ENCODE measurements around the gene TUBGCP6.

The TUBGCP6 gene

DNA sequence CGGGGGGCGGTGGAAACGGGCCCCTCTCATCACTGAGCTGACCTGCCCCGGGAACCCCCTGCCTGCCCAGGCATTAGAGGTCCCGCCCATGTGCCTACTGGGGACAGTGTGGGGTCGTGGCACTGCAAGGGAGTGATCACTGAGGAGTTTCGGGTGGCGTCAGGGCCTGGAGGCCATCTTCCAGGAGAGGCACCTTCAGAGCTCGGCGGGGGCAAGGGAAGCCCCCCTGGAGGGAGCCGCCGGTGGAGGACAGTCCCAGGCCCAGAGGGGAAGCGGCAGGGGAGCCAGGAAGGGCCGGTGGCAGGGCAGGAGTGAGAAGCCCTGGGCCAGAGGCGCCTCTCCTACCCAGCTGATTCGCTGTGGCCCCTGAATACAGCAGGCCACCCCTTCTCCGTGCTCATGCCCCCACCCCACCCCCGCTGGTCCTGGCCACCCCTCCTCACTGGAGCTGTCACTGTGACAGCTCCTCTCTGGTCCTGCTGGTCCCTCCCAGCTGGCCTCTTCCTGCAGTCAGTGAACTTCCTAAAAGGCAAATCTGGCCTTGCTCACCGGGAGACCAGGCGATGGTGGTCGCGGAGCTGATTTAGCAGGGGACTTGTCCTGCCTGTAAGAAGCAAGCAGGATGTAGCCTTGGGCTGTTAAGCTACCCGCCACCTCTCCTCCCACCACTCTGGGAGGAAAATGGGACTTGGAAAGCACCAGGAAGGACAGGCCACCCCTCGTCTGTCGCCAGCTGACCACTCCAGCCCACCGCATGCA lies 27.4 kb upstream of the TUBGCP6 start:
- H3K27ac ChIP-seq (ENCODE audit: low read length), result no peak overlapping the region
- TF ChIP-seq, protein P1, sequence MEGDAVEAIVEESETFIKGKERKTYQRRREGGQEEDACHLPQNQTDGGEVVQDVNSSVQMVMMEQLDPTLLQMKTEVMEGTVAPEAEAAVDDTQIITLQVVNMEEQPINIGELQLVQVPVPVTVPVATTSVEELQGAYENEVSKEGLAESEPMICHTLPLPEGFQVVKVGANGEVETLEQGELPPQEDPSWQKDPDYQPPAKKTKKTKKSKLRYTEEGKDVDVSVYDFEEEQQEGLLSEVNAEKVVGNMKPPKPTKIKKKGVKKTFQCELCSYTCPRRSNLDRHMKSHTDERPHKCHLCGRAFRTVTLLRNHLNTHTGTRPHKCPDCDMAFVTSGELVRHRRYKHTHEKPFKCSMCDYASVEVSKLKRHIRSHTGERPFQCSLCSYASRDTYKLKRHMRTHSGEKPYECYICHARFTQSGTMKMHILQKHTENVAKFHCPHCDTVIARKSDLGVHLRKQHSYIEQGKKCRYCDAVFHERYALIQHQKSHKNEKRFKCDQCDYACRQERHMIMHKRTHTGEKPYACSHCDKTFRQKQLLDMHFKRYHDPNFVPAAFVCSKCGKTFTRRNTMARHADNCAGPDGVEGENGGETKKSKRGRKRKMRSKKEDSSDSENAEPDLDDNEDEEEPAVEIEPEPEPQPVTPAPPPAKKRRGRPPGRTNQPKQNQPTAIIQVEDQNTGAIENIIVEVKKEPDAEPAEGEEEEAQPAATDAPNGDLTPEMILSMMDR (IDR thresholded peaks at IDR 0.05; ENCODE audit: borderline replicate concordance, extremely low read depth, low read length, poor library complexity, severe bottlenecking), result no peak
- no peak for TF ChIP-seq EZH2 (IDR thresholded peaks at IDR 0.05; ENCODE audit: borderline replicate concordance, low read depth, low read length, severe bottlenecking)

GRCh38 chr22:50271519-50271970 lies 26.7 kb upstream of the TUBGCP6 start:
- DNase-seq (peak; percentile 64), ATAC-seq (ENCODE audit: insufficient read depth, low read depth) (peak; percentile 25; the same call in 1 of the 3 replicates)
- Histone ChIP-seq H3K4me1 (ENCODE audit: insufficient read depth, low read length) (peaks cover 28% of the 10 kb centered on the region), H3K9ac (ENCODE audit: low read depth, low read length) (peak overlapping the region; percentile 59; the same call in 1 of the 2 replicates), H3K27ac (ENCODE audit: low read length) (no peak overlapping the region), H3K9me3 (ENCODE audit: insufficient read depth, low read length, severe bottlenecking) (no peaks in the 10 kb centered on the region), H3K36me3 (ENCODE audit: insufficient read depth, low read length) (no peaks in the 10 kb centered on the region), H3K27me3 (ENCODE audit: insufficient read depth, low read length, poor library complexity) (peaks cover 15% of the 10 kb centered on the region), H3K4me2 (ENCODE audit: insufficient read depth, low read length) (peak overlapping the region; percentile 71), H3K4me3 (ENCODE audit: low read depth in 1 of 2, low read length in 2 of 2) (peak overlapping the region in 1 of 2 experiments; percentile 53; a peak in 2 of 4 replicates), H4K20me1 (ENCODE audit: insufficient read depth, low read length) (peaks cover 6% of the 10 kb centered on the region), H2AFZ (ENCODE audit: low read depth, low read length) (no peak overlapping the region), H3K79me2 (ENCODE audit: insufficient read depth, low read length) (no peaks in the 10 kb centered on the region)
- TF ChIP-seq EZH2 (IDR thresholded peaks at IDR 0.05; ENCODE audit: borderline replicate concordance, low read depth, low read length, severe bottlenecking), result peak; percentile 68
- TF ChIP-seq, protein P1 (IDR thresholded peaks at IDR 0.05; ENCODE audit: borderline replicate concordance, extremely low read depth, low read length, poor library complexity, severe bottlenecking), result peak; percentile 34

More for the DNA sequence above, 27.4 kb upstream of the TUBGCP6 start:
- H3K79me2 ChIP-seq (ENCODE audit: insufficient read depth, low read length), result no peaks in the 10 kb centered on the region
- H3K36me3 ChIP-seq (ENCODE audit: insufficient read depth, low read length), result no peaks in the 10 kb centered on the region
- peaks cover 28% of the 10 kb centered on the region for H3K4me1 ChIP-seq (ENCODE audit: insufficient read depth, low read length)
- peaks cover 15% of the 10 kb centered on the region for H3K27me3 ChIP-seq (ENCODE audit: insufficient read depth, low read length, poor library complexity)
- DNase-seq (no peak), ATAC-seq (ENCODE audit: insufficient read depth, low read depth) (no peak)
- H3K9me3 ChIP-seq (ENCODE audit: insufficient read depth, low read length, severe bottlenecking), result no peaks in the 10 kb centered on the region
- peaks cover 6% of the 10 kb centered on the region; the same call in 1 of the 2 replicates for H4K20me1 ChIP-seq (ENCODE audit: insufficient read depth, low read length)
- H3K4me2 ChIP-seq (ENCODE audit: insufficient read depth, low read length), result 0 out of 2 replicates have a peak overlapping the region, but pooled peaks have one; percentile 71
- no peak overlapping the region for H3K9ac ChIP-seq (ENCODE audit: low read depth, low read length)
- H3K4me3 ChIP-seq (ENCODE audit: low read depth in 1 of 2, low read length in 2 of 2), result no peak overlapping the region
- no peak overlapping the region for H2AFZ ChIP-seq (ENCODE audit: low read depth, low read length)

DNA sequence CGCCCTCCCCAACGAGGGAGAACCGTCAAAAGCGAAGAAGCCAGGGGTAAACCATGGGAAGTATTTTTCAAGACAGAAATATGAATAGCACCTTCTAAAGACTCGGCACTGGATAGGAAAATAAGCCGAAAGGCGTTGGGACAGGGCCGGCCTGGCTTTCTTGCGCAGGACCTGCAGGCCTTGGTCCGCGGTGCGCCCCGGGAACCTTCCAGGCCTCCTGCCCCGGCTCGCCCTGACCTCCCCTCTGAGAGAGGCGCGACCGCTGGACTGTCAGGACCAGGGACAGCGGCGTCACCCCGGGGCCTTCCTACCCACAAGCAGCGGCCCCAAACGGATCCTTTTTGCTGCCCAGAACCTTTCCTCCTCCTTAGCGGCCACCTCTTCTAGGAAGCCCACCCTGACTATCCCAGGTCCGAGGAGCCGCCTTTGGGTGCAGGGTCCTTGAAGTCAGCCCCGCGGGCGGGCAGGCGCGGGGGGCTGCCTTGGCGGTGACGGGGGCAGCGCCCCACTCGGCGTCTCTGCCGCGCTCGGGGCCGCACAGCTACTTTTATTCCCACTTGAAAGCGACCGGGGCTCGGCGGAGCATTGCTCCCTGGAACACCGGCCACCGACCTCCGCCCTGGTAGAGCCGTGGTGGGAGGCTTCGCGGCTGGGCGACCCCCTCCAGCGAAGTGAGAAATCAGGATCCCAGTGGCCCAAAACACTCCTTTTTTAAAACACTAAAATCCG lies 26.0 kb upstream of the TUBGCP6 start:
- H4K20me1 ChIP-seq (ENCODE audit: insufficient read depth, low read length), result peaks cover 6% of the 10 kb centered on the region
- DNase-seq (peak; percentile 71), ATAC-seq (ENCODE audit: insufficient read depth, low read depth) (peak; percentile 67)
- H3K36me3 ChIP-seq (ENCODE audit: insufficient read depth, low read length), result no peaks in the 10 kb centered on the region
- H3K27me3 ChIP-seq (ENCODE audit: insufficient read depth, low read length, poor library complexity), result peaks cover 15% of the 10 kb centered on the region
- no peaks in the 10 kb centered on the region for H3K79me2 ChIP-seq (ENCODE audit: insufficient read depth, low read length)
- peak overlapping the region; percentile 59 for H3K9ac ChIP-seq (ENCODE audit: low read depth, low read length)
- no peaks in the 10 kb centered on the region for H3K9me3 ChIP-seq (ENCODE audit: insufficient read depth, low read length, severe bottlenecking)
- H3K4me2 ChIP-seq (ENCODE audit: insufficient read depth, low read length), result peak overlapping the region; percentile 71
- peak overlapping the region; percentile 28 to 53; a peak in 3 of 4 replicates for H3K4me3 ChIP-seq (ENCODE audit: low read depth in 1 of 2, low read length in 2 of 2)
- 0 out of 2 replicates have a peak overlapping the region, but pooled peaks have one; percentile 0 for H3K27ac ChIP-seq (ENCODE audit: low read length)
- H2AFZ ChIP-seq (ENCODE audit: low read depth, low read length), result peak overlapping the region; percentile 6
- peaks cover 28% of the 10 kb centered on the region for H3K4me1 ChIP-seq (ENCODE audit: insufficient read depth, low read length)
- TF ChIP-seq EZH2 (IDR thresholded peaks at IDR 0.05; ENCODE audit: borderline replicate concordance, low read depth, low read length, severe bottlenecking), result no peak
- TF ChIP-seq, protein P1 (IDR thresholded peaks at IDR 0.05; ENCODE audit: borderline replicate concordance, extremely low read depth, low read length, poor library complexity, severe bottlenecking), result no peak
